ENCODE measurements around the gene NFATC4. TPM values are rescaled to one million over a fixed set of nuclear protein-coding genes. Genes with fewer than 3 reads are reported as not detected.
"Not testable (repeated sequence)": the region's sequence is repeated elsewhere in the genome, so short reads cannot be mapped to it uniquely, and the experiment has no call there.

NFATC4 gene
- total RNA-seq, 1 donor from 2014 or later, result 37.0 TPM

GRCh38 chr14:24387009-24387345, 19.0 kb downstream of the NFATC4 start:
- Histone ChIP-seq H3K4me3 (no peak overlapping the region), H3K27me3 (ENCODE audit: low read depth) (no peaks in the 10 kb centered on the region), H3K36me3 (no peaks in the 10 kb centered on the region), H3K27ac (no peak overlapping the region), H3K9me3 (no peaks in the 10 kb centered on the region), H3K4me1 (peaks cover 14% of the 10 kb centered on the region)
- intact Hi-C loops (cut with DNase I), result no loop called here
- DNase-seq (no peak), ATAC-seq (no peak)
- TF ChIP-seq CTCF (IDR thresholded peaks at IDR 0.05), result no peak

- H3K27me3 ChIP-seq (ENCODE audit: low read depth); H3K4me3 ChIP-seq; DNase-seq; H3K27ac ChIP-seq; intact Hi-C loops (cut with DNase I); H3K9me3 ChIP-seq; H3K36me3 ChIP-seq; ATAC-seq: not testable (repeated sequence)
- H3K4me1 ChIP-seq, result peaks cover 20% of the 10 kb centered on the region
These were observed 19.6 kb downstream of the NFATC4 start for GRCh38 chr14:24387579-24387978.

GRCh38 chr14:24388474-24389179, 20.6 kb downstream of the NFATC4 start:
- Histone ChIP-seq H3K9me3 (no peaks in the 10 kb centered on the region), H3K36me3 (no peaks in the 10 kb centered on the region), H3K4me3 (no peak overlapping the region), H3K4me1 (peaks cover 22% of the 10 kb centered on the region), H3K27me3 (ENCODE audit: low read depth) (no peaks in the 10 kb centered on the region), H3K27ac (no peak overlapping the region)
- DNase-seq (no peak), ATAC-seq (no peak)
- TF ChIP-seq CTCF (IDR thresholded peaks at IDR 0.05), result no peak
- intact Hi-C loops (cut with DNase I), result no loop called here

- Histone ChIP-seq H3K4me1 (peaks cover 22% of the 10 kb centered on the region), H3K27ac (no peak overlapping the region), H3K27me3 (ENCODE audit: low read depth) (no peaks in the 10 kb centered on the region), H3K9me3 (no peaks in the 10 kb centered on the region), H3K4me3 (no peak overlapping the region), H3K36me3 (no peaks in the 10 kb centered on the region)
- TF ChIP-seq CTCF (IDR thresholded peaks at IDR 0.05), result no peak
- no peak for ATAC-seq
- intact Hi-C loops (cut with DNase I), result no loop called here
- no peak for DNase-seq
These were observed 21.4 kb downstream of the NFATC4 start for GRCh38 chr14:24389226-24389848.

GRCh38 chr14:24390701-24391468, 22.9 kb downstream of the NFATC4 start:
- ATAC-seq (no peak), DNase-seq (no peak)
- Histone ChIP-seq H3K4me3 (no peak overlapping the region), H3K36me3 (no peaks in the 10 kb centered on the region), H3K9me3 (no peaks in the 10 kb centered on the region), H3K27ac (no peak overlapping the region), H3K4me1 (peaks cover 22% of the 10 kb centered on the region), H3K27me3 (ENCODE audit: low read depth) (no peaks in the 10 kb centered on the region)
- TF ChIP-seq CTCF (IDR thresholded peaks at IDR 0.05), result no peak
- intact Hi-C loops (cut with DNase I), result no loop called here

Measured in lower lobe of right lung (tissue), 2 donors.